ENCODE measurements around the gene NXPE4.

DNA sequence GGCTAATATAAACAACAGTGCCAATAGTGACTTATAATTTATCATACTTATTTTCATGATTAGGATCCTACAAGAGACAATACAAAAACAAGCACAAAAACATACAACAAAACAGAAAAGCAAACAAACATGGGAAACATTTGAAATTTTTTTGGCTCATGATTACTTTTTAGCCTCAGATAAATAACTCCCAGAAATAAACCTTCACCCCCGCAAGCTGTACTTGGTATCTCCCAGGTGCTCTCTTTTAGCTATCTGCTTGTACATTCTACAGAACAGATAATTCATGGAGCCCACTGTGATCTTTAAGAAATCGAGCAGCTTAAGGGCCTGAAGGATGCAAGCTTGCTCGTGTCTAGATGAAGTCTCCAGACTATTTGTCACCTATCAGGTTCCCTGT is 883 bp downstream of the NXPE4 start:
- no peak for TF ChIP-seq JUND (IDR thresholded peaks at IDR 0.05; ENCODE audit: low read length)
- TF ChIP-seq TBP (IDR thresholded peaks at IDR 0.05; ENCODE audit: low read depth, low read length) = no peak

Data from H1 (cell line).